DOHH2 (cell line): Measurements from ENCODE around the gene NPM3.

Source experiments
- H3F3A ChIP-seq: fragments of 200-600 bp; sonication (generic), shearing (Covaris generic); 2 replicates; pipeline ENCODE4 v1.6.0; 2016; ENCODE audit warnings: antibody characterized with exemption, mild to moderate bottlenecking; ENCODE audit not compliant: control insufficient read depth, insufficient read depth
- H3K27ac ChIP-seq: fragments of 200-600 bp; sonication (generic); 2 replicates; pipeline ENCODE4 v1.5.1; 2014; ENCODE audit warnings: low read depth, mild to moderate bottlenecking, low read length, moderate library complexity
- H3K27me3 ChIP-seq: fragments of 200-600 bp; sonication (generic); 2 replicates; pipeline ENCODE4 v1.6.1; 2014; ENCODE audit warnings: mild to moderate bottlenecking, low read length, mixed read lengths; ENCODE audit not compliant: control insufficient read depth
- H3K36me3 ChIP-seq: fragments of 200-600 bp; sonication (generic); 2 replicates; pipeline ENCODE4 v1.6.1; 2014; ENCODE audit warnings: mild to moderate bottlenecking, low read length, moderate library complexity, mixed read lengths; ENCODE audit not compliant: control insufficient read depth
- H3K4me1 ChIP-seq: fragments of 200-600 bp; sonication (generic); 2 replicates; pipeline ENCODE4 v1.6.1; 2014; ENCODE audit warnings: mild to moderate bottlenecking, low read length, mixed read lengths; ENCODE audit not compliant: control insufficient read depth
- H3K4me2 ChIP-seq: fragments of 200-600 bp; sonication (generic); 2 replicates; pipeline ENCODE4 v1.6.0; 2014; ENCODE audit warnings: mild to moderate bottlenecking, low read length, moderate library complexity
- H3K4me3 ChIP-seq: fragments of 200-600 bp; sonication (generic); 2 replicates; pipeline ENCODE4 v1.5.1; 2014; ENCODE audit warnings: mild to moderate bottlenecking, low read length, mixed read lengths
- H3K79me2 ChIP-seq: fragments of 200-600 bp; sonication (generic); 2 replicates; pipeline ENCODE4 v1.6.1; 2014; ENCODE audit warnings: mild to moderate bottlenecking, low read length, mixed read lengths; ENCODE audit not compliant: control insufficient read depth
- H3K9me2 ChIP-seq: fragments of 200-600 bp; sonication (generic); replicated peaks from 2 replicates; pipeline ENCODE4 v1.6.1; 2014; ENCODE audit warnings: mild to moderate bottlenecking, low read length, mixed read lengths; ENCODE audit not compliant: control insufficient read depth
- H3K9me3 ChIP-seq: fragments of 200-600 bp; sonication (generic); 2 replicates; pipeline ENCODE4 v1.6.1; 2014; ENCODE audit warnings: antibody characterized with exemption, low read length, mixed read lengths; ENCODE audit not compliant: control insufficient read depth, insufficient read depth
- H4K20me1 ChIP-seq: fragments of 200-600 bp; sonication (generic); 2 replicates; pipeline ENCODE4 v1.6.0; 2014; ENCODE audit warnings: low read depth, mild to moderate bottlenecking, antibody characterized with exemption, low read length, moderate library complexity; ENCODE audit not compliant: control insufficient read depth, insufficient read depth
- EZH2phosphoT487 ChIP-seq: fragments of 200-600 bp; sonication (generic); IDR thresholded peaks from 2 replicates; pipeline ENCODE4 v1.6.1; 2017; ENCODE audit warnings: borderline replicate concordance, mild to moderate bottlenecking, antibody characterized with exemption, low read length, moderate library complexity, mixed read lengths
- TF ChIP-seq, protein P1 (sequence below): fragments of 200-600 bp; sonication (generic); IDR thresholded peaks from one replicate; pipeline ENCODE4 v1.5.1; 2014; ENCODE audit warnings: antibody characterized with exemption, mild to moderate bottlenecking, low read depth, low read length; ENCODE audit not compliant: poor library complexity, severe bottlenecking

The NPM3 gene

DNA sequence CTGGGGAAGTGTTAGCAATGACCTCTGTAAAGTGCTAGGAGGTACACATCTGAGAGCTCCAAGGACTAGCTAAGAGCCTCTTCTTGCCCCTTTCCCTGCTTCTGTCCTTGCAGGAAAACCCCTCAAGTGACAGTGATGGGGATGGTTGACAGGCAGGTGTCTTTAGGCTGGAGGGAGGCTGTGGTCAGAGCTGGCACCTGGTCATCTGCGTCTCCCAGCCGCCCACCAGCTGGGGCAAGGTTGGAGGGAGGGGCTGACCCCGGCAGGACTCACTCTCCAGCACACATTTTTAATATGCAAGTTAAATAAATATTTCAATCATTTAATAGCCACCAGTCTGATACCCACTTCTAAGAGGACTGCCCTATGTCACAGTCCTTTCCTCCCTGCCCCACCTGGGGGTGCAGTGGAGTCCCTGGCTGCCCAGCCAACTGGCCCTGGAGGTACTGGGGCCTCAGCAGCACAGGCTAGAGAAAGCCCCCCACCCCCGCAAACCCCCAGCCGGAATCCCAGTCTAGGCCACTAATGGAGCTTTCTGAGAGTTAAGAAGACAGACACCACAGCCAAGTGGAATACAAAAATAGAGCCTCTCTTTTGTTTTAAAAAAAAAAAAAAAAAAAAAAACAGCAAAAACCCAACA lies 13.6 kb downstream of the NPM3 start:
- H3K4me1 ChIP-seq = no peaks in the 10 kb centered on the region
- no peaks in the 10 kb centered on the region for H3K36me3 ChIP-seq
- no peaks in the 10 kb centered on the region for H3F3A ChIP-seq
- H3K79me2 ChIP-seq = no peaks in the 10 kb centered on the region
- no peaks in the 10 kb centered on the region for H3K9me3 ChIP-seq
- no peak overlapping the region for H3K27ac ChIP-seq
- TF ChIP-seq, protein P1, sequence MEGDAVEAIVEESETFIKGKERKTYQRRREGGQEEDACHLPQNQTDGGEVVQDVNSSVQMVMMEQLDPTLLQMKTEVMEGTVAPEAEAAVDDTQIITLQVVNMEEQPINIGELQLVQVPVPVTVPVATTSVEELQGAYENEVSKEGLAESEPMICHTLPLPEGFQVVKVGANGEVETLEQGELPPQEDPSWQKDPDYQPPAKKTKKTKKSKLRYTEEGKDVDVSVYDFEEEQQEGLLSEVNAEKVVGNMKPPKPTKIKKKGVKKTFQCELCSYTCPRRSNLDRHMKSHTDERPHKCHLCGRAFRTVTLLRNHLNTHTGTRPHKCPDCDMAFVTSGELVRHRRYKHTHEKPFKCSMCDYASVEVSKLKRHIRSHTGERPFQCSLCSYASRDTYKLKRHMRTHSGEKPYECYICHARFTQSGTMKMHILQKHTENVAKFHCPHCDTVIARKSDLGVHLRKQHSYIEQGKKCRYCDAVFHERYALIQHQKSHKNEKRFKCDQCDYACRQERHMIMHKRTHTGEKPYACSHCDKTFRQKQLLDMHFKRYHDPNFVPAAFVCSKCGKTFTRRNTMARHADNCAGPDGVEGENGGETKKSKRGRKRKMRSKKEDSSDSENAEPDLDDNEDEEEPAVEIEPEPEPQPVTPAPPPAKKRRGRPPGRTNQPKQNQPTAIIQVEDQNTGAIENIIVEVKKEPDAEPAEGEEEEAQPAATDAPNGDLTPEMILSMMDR = no peak
- no peak for TF ChIP-seq EZH2phosphoT487
- no peaks in the 10 kb centered on the region for H4K20me1 ChIP-seq
- peaks cover 63% of the 10 kb centered on the region for H3K27me3 ChIP-seq
- H3K9me2 ChIP-seq = no peaks in the 10 kb centered on the region
- H3K4me2 ChIP-seq = no peak overlapping the region
- H3K4me3 ChIP-seq = no peak overlapping the region

DNA sequence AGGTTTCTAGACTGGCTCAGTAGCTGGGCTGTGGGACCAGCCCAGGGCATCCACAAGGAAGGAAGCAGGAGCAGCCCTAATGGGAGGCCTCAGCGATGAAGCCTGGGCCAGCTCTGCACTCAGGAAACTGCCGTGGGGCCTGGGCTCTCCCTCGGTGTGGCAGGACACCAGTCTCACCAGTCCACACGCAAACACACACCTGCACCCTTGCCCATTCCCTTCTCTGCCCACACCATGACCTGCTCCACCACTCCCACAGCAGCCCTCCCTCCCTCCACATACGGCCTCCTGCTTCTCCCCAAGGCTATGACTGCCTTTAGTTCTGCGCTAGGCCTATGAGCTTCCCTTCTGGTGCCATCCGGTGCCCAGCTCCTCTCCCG lies 14.5 kb downstream of the NPM3 start:
- no peak overlapping the region for H3K4me2 ChIP-seq
- H3K79me2 ChIP-seq = no peaks in the 10 kb centered on the region
- no peak overlapping the region for H3K27ac ChIP-seq

DNA sequence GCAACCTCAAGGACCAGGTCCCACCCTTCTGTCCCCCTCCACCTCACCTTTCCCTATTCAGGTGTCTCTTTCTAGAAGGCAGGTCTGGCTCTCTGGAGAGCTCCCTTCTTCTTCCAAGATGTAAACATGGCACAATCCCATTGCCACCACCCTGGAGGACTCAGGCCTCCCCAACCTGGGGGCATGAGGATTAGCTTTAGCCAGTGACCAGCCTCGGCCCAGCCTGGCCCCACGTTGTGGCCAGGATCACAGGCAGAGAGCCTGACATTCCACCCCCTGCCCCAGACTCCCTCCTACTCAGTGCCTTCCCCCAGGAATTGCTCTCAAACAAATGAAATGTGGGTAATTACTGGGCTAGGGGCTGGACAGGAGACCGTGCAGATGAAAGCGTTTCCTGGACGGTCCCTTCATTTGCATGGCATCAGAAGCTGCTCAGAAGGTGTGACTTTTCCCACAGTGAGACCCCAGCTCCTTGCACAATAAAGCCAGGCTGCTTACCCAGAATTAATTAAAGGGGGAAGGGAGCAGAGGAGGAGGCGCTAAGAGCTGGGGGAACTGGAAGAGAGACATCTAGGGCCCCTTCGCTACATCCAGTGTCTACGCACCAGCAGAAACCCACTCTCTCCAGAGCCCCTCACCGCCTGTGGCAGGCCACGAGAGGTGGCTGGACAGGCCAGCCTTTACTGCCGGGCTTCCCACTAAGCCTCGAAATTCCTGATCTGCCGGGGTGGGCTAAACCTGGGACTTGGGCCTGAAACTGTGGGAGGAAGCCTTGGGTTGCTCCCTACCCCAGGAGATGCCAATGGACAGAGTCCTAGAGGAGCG lies 15.1 kb downstream of the NPM3 start:
- H3K79me2 ChIP-seq = no peaks in the 10 kb centered on the region
- H3K27ac ChIP-seq = no peak overlapping the region
- no peak overlapping the region for H3K4me2 ChIP-seq
- no peaks in the 10 kb centered on the region for H3K4me1 ChIP-seq
- H3K27me3 ChIP-seq = peaks cover 49% of the 10 kb centered on the region
- H4K20me1 ChIP-seq = no peaks in the 10 kb centered on the region
- TF ChIP-seq, protein P1 = no peak
- no peak for TF ChIP-seq EZH2phosphoT487
- no peak overlapping the region for H3K4me3 ChIP-seq
- no peaks in the 10 kb centered on the region for H3K36me3 ChIP-seq
- no peaks in the 10 kb centered on the region for H3K9me3 ChIP-seq
- H3K9me2 ChIP-seq = no peaks in the 10 kb centered on the region
- no peaks in the 10 kb centered on the region for H3F3A ChIP-seq

More for the DNA sequence above, 14.5 kb downstream of the NPM3 start:
- no peaks in the 10 kb centered on the region for H3K36me3 ChIP-seq
- no peaks in the 10 kb centered on the region for H3K4me1 ChIP-seq
- no peaks in the 10 kb centered on the region for H3K9me2 ChIP-seq
- H3K4me3 ChIP-seq = no peak overlapping the region
- TF ChIP-seq, protein P1 = no peak
- no peak for TF ChIP-seq EZH2phosphoT487
- H3K9me3 ChIP-seq = no peaks in the 10 kb centered on the region
- H3F3A ChIP-seq = no peaks in the 10 kb centered on the region
- H4K20me1 ChIP-seq = no peaks in the 10 kb centered on the region
- H3K27me3 ChIP-seq = peaks cover 55% of the 10 kb centered on the region
